Adipocyte (in vitro differentiated cells): ENCODE measurements around the gene SLCO3A1.

ENCODE experiments used
- DNase-seq: peaks from one replicate; pipeline ENCODE4 v3.0.0-alpha.2; 2015; ENCODE audit warnings: low read depth
- H3K27me3 ChIP-seq: replicated peaks from 2 replicates; pipeline ENCODE4 v1.7.0; 2013; ENCODE audit warnings: mild to moderate bottlenecking, low read length, moderate library complexity; ENCODE audit not compliant: control insufficient read depth, insufficient read depth
- H3K36me3 ChIP-seq: 2 replicates; pipeline ENCODE4 v1.7.0; 2013; ENCODE audit warnings: low read length, mild to moderate bottlenecking, moderate library complexity; ENCODE audit not compliant: control insufficient read depth, insufficient read depth, severe bottlenecking
- H3K4me1 ChIP-seq: 2 replicates; pipeline ENCODE4 v1.7.0; 2013; ENCODE audit warnings: mild to moderate bottlenecking, low read length, moderate library complexity; ENCODE audit not compliant: control insufficient read depth, insufficient read depth
- H3K4me3 ChIP-seq: 2 replicates; pipeline ENCODE4 v1.7.0; 2013; ENCODE audit warnings: mild to moderate bottlenecking, low read length, moderate library complexity
- H3K9ac ChIP-seq: 2 replicates; pipeline ENCODE4 v1.7.0; 2013; ENCODE audit warnings: mild to moderate bottlenecking, low read length, moderate library complexity
- H3K9me3 ChIP-seq: 2 replicates; pipeline ENCODE4 v1.7.0; 2013; ENCODE audit warnings: mild to moderate bottlenecking, low read length, moderate library complexity; ENCODE audit not compliant: control insufficient read depth

The SLCO3A1 gene

DNA sequence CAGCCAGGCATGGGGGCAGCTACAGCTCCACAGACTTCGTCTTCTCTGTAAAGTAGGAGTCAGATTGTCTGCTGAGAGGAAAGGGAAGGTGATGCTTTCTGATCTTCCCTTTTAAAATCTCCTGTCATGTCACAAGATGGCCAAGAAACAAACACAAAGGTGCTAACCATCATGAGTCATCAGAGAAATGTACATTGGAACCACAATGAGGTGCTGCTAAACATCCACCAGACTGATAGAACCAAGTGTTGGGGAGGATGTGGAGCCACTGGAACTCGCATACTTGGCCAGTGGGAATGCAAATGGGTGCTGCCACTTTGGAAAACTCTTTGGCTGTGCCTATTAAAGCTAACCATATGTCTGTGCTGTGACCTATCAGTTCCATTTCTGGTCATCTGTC, 268.8 kb downstream of the SLCO3A1 start:
- peaks cover 4% of the 10 kb centered on the region for H3K9me3 ChIP-seq
- H3K9ac ChIP-seq: no peak overlapping the region
- no peak for DNase-seq
- H3K36me3 ChIP-seq: peaks cover 28% of the 10 kb centered on the region
- H3K4me1 ChIP-seq: peaks cover 6% of the 10 kb centered on the region
- no peak overlapping the region for H3K4me3 ChIP-seq
- no peaks in the 10 kb centered on the region for H3K27me3 ChIP-seq

DNA sequence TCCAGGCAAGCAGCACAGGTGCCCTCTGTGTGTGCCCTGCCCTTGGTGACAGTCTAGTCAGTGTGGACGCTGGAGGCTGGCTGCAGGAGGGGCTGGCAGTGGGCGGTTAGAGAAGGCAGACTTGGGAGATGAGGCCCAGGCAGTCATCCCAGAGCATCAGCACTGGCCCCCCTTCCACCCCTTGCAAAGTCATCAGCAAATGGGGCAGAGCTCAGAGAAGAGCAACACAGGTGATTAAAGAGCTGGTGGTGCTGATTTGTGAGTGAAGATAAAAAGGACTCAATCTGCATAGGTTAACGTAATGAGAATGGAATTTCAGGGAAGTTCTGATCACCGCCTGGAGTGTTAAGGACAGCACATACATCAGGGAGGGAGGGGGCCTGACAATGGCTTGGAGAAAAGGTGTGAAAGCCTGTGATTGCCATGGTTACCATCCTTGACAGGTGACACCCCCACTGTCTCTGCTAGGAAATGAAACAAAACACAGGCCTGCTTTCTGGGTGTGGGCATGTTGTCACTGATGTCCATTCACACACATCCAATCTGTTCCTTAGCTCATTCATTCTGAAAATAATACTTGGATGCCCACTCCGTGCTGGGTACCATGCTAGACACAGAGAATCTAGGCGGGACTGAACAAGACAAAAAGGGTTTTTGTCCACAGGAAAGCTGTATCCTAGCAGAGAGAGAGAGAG, 270.6 kb downstream of the SLCO3A1 start:
- Histone ChIP-seq H3K9me3 (peaks cover 4% of the 10 kb centered on the region), H3K9ac (no peak overlapping the region), H3K4me3 (no peak overlapping the region), H3K36me3 (peaks cover 37% of the 10 kb centered on the region), H3K27me3 (no peaks in the 10 kb centered on the region), H3K4me1 (no peaks in the 10 kb centered on the region)
- DNase-seq: no peak

DNA sequence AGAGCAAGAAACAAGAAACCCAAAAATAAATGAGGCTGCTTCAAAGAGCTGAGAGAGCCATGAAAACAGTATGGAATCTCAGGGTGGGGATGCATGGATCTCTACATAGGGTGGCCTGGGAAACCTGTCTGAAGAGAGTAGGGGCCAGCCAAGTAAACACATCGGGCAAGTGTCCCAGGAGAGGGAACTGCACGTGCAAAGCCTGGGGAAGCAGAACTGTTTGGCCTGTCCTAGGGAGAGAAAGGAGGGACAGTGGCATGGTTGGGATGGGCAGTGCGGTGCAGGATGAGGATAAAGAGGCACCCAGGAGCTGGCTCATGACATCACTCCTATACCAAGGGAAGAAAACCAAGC, 271.1 kb downstream of the SLCO3A1 start:
- H3K36me3 ChIP-seq: peaks cover 41% of the 10 kb centered on the region
- no peak for DNase-seq
- H3K9ac ChIP-seq: no peak overlapping the region
- H3K4me3 ChIP-seq: no peak overlapping the region
- H3K4me1 ChIP-seq: no peaks in the 10 kb centered on the region
- H3K9me3 ChIP-seq: peaks cover 4% of the 10 kb centered on the region
- H3K27me3 ChIP-seq: no peaks in the 10 kb centered on the region

DNA sequence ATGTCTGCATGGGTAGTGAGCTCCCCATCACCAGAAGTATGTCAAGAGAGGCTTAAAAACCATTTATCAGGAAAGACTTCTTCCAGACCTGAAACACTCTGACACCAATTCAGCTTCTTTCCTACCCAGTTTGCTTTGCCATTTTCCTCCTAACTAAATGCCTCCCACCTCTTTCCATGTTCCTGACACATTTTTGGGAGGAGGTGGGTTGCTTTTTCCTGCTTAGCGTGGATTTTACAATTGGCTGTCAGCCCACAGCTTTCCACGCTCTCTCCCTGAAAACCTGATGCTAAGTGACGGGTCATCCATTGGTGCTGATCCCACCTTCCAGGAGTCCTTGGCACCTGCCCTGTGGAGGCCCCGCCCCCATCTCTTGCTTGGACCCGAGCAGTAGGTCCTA, 275.3 kb downstream of the SLCO3A1 start:
- Histone ChIP-seq H3K27me3 (no peaks in the 10 kb centered on the region), H3K36me3 (peaks cover 30% of the 10 kb centered on the region), H3K4me3 (no peak overlapping the region), H3K9ac (no peak overlapping the region), H3K4me1 (no peaks in the 10 kb centered on the region), H3K9me3 (no peaks in the 10 kb centered on the region)
- no peak for DNase-seq

DNA sequence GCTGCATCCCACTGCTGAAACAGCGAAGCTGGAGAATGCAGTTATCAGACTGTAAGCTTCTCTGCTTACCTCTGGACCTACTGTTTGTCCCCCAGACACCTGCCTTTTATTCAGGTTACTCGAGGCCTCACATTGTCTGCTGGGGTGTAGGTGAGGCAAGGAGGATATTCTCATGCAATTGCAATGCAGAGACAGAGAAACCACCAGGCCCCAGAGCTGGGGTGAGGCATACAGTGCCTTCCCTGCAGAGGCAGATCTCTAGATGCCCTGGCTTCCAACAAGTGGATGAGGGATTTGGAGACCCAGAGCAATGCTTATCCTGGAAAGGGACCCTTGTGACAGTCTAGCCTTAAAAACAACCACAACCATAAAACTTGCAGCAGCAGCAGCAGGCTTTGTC, 276.7 kb downstream of the SLCO3A1 start:
- Histone ChIP-seq H3K9me3 (no peaks in the 10 kb centered on the region), H3K27me3 (no peaks in the 10 kb centered on the region), H3K4me1 (no peaks in the 10 kb centered on the region), H3K36me3 (peaks cover 31% of the 10 kb centered on the region), H3K9ac (no peak overlapping the region), H3K4me3 (no peak overlapping the region)
- DNase-seq: no peak

DNA sequence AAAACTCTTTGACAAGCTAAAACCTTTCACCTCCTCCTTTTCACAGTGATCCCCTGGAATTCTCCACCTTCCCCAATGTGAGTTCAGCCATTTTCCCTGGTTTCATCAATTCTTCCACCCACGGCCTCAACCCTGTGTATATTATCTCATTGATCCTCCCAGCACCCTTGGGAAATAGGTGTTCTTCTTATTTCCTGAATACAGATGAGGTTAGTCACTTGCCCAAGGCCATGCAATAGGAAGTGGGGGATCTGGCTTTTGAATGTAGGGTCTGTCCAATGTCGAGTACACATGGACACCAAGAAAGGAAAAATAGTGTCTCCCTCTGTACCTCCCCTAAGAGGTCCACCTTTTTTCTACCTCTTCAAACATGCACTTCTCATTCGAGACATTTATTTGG, 277.4 kb downstream of the SLCO3A1 start:
- peaks cover 35% of the 10 kb centered on the region for H3K36me3 ChIP-seq
- H3K27me3 ChIP-seq: no peaks in the 10 kb centered on the region
- H3K9ac ChIP-seq: no peak overlapping the region
- DNase-seq: no peak
- no peaks in the 10 kb centered on the region for H3K4me1 ChIP-seq
- H3K9me3 ChIP-seq: no peaks in the 10 kb centered on the region
- H3K4me3 ChIP-seq: no peak overlapping the region

DNA sequence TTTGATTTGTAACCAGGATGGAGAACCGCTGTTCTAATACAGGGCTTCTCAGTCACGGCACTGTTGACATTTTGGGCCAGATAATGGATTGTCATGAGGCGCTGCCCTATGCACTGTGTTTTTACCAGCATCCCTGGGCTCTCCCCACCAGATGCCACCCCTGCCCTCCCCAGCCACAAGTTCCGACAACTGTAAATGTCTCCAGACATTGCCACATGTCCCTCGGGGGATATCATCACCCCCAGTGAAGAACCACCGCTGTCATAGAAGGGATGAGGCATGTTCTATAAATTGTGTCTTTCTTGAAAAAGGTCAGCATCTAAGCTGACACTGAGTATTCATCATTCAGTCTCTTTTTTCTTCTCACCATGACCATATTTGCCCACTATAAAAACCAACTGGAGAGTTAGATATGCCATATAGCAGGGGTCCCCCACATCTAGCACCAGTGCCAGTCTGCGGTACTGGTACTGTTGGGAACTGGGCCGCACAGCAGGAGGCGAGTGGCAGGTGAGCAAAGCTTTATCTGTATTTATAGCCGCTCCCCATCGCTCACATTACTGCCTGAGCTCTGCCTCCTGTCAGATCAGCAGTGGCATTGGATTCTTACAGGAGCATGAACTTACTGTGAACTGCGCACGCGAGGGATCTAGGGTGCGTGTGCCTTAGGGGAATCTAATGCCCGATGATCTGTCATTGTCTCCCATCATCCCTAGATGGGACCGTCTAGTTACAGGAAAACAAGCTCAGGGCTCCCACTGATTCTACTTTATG, 279.7 kb downstream of the SLCO3A1 start:
- H3K9me3 ChIP-seq: no peaks in the 10 kb centered on the region
- no peak overlapping the region for H3K4me3 ChIP-seq
- H3K9ac ChIP-seq: no peak overlapping the region
- H3K4me1 ChIP-seq: no peaks in the 10 kb centered on the region
- no peak for DNase-seq
- H3K27me3 ChIP-seq: no peaks in the 10 kb centered on the region
- peaks cover 23% of the 10 kb centered on the region for H3K36me3 ChIP-seq

DNA sequence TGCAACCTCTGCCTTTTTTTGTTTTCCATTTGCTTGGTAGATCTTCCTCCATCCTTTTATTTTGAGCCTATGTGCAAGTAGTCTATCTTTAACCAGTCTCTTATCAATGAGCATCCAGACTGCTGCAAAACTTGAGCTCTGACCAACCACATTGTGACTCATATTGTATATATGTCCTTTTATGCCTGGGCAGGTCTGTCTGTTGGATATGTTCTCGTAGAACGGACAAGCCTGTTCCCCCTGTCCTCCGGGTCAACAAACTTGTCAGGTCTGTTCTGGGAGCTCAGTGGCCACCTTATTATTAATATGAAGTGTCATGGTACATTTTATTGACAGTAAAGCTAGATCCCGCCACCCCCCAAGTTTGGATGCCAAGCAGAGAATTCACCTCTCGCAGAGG, 287.3 kb downstream of the SLCO3A1 start:
- Histone ChIP-seq H3K27me3 (no peaks in the 10 kb centered on the region), H3K9me3 (no peaks in the 10 kb centered on the region), H3K36me3 (no peaks in the 10 kb centered on the region), H3K4me3 (no peak overlapping the region), H3K4me1 (no peaks in the 10 kb centered on the region), H3K9ac (no peak overlapping the region)
- no peak for DNase-seq

DNA sequence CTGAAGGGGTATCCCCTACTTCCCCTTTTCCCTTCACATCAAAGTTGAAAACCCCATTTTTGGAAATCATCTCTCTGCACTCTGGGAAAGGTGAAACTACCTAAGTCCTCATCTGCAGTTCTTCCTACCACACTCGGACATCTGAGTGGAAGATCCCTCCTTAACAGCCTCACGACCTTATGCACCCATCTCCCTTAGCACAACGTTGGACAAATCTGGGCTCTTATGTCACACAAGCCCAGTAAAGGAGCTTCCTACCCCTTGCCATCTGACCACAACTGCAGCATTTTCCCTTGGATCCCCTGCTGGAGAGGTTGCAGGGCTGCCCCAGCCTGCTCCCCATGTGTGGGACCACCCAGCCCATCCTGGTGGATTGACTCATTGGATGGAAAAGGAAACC, 288.1 kb downstream of the SLCO3A1 start:
- H3K4me3 ChIP-seq: no peak overlapping the region
- H3K9ac ChIP-seq: no peak overlapping the region
- DNase-seq: no peak
- no peaks in the 10 kb centered on the region for H3K27me3 ChIP-seq
- no peaks in the 10 kb centered on the region for H3K9me3 ChIP-seq
- H3K36me3 ChIP-seq: no peaks in the 10 kb centered on the region
- H3K4me1 ChIP-seq: no peaks in the 10 kb centered on the region

DNA sequence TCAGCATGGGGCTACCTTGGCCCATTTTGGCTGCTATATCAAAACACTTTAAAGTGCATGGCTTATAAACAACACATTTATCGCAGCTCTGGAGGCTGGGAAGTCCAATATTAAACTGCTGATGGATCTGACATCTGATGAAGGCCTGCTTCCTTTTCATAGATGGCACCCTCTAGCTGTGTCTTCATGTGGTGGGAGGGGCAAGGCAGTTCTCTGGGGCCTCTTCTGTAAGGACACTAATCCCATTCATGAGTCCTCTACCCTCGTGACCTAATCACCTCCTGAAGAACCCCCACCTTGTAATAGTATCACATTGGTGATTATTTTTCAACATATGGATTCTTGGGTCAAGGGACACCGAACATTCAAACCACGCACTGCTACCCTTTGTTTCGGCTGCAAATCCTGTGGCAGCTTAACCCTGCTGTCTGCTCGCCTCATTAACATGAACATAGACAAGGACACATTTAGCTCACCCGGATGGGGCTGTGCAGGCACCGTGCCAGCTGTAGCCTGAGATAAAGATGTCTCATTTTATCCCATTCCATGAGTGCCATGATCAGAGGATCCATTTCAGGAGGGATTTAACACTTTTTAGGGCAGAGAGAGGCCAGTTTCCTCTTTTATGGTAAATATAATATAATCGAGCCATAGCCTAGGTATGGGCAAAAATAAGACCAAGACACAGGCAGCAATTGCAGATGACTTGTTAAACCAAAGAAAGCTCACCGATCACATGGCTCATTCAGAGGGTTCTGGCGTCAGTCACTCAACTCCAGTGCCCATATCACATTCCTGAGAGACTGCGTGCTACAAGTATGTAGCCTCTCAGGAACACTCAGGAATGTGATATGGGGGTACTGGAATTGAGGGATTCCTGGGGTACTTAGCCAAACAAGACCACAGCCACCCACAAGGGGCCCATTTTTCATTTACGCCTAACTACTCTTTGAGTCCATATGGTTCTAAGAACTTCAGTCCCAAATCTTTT, 289.0 kb downstream of the SLCO3A1 start:
- peaks cover 4% of the 10 kb centered on the region for H3K36me3 ChIP-seq
- H3K27me3 ChIP-seq: no peaks in the 10 kb centered on the region
- no peaks in the 10 kb centered on the region for H3K9me3 ChIP-seq
- DNase-seq: no peak
- no peaks in the 10 kb centered on the region for H3K4me1 ChIP-seq
- H3K9ac ChIP-seq: no peak overlapping the region
- H3K4me3 ChIP-seq: no peak overlapping the region

DNA sequence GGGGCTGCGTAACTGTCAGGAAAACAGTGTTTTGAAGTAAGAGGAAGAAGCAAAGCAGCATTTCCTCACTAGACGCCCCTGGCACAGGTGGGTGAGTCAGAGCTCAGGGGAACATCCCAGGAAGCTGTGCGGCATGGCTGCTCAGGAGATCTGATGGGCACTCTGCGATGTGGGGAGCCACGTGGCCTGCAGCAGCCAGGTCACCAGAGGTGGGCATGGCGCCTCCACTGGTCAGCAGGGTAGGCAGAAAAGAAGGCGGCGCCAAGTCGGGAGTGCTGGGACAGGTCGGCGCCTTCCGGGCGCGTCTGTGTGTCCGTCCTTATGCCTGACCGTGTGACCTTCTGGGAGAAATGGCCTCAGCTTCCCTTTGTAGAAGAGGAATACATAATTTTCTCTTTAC, 290.3 kb downstream of the SLCO3A1 start:
- Histone ChIP-seq H3K4me3 (no peak overlapping the region), H3K27me3 (no peaks in the 10 kb centered on the region), H3K9me3 (no peaks in the 10 kb centered on the region), H3K36me3 (peaks cover 4% of the 10 kb centered on the region), H3K4me1 (peaks cover 3% of the 10 kb centered on the region), H3K9ac (no peak overlapping the region)
- DNase-seq: no peak
